HG03558 (cell line): ENCODE measurements around the gene ZNF575.

ENCODE experiments used
- ATAC-seq: cut with Tn5 transposase; IDR thresholded peaks from one replicate; pipeline ENCODE4 v1.9.1; 2021; ENCODE audit warnings: moderate number of reproducible peaks; ENCODE audit not compliant: unreplicated experiment; ENCODE audit errors: extremely low read depth

ZNF575 gene, protein sequence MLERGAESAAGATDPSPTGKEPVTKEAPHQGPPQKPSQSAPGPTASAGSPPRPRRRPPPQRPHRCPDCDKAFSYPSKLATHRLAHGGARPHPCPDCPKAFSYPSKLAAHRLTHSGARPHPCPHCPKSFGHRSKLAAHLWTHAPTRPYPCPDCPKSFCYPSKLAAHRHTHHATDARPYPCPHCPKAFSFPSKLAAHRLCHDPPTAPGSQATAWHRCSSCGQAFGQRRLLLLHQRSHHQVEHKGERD

DNA sequence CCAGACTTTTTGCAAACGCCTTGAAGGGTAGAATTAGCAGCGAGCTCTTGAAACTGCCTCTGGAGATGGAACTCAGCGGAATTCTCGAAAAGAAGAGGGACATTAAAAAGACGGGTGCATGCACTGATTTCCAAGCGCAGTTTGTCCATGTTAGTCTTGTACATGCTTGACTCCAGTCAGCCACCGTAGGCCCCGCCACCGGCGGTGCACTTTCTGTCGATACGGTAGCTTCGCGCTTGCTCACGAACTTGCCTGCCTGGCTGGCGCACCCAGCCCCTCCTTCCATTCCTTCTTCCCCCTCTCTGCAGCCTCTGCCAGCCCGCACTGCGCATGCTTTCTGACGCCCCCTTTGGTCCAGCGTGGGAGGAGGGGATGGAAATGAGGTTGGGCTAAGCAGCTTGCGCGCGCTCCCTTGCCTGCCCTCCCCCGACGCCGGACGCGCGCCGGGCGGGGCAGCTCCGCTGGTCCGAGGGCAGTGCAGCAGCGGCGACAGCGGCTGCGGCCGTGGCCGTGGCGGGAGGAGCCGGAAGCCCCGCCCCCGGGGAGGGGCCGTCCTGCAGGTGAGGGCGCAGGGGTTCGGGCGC is at the start of gene ZNF575:
ZNF575 (plus strand) TSS at position 227 of the 584 bp plus-strand sequence. CDS start 1,235 bp downstream, outside the sequence.
- ATAC-seq: peak; percentile 41

DNA sequence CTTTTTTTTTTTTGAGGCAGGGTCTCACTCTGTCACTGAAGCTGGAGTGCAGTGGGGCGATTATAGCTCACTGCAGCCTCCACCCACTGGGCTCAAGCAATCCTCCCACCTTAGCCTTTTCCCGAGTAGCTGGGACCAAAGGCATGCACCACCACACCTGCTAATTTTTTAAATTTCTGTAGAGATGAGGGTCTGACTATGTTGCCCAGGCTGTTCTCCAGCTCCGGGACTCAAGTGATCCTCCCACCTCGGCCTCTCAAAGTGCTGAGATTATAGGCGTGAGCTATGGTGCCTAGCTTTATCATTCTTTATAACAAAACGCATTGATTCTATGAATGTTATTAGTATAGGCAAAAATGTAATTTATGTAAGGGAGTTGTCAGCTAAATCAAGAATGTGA is 49.7 kb upstream of the ZNF575 start:
- ATAC-seq: no peak

DNA sequence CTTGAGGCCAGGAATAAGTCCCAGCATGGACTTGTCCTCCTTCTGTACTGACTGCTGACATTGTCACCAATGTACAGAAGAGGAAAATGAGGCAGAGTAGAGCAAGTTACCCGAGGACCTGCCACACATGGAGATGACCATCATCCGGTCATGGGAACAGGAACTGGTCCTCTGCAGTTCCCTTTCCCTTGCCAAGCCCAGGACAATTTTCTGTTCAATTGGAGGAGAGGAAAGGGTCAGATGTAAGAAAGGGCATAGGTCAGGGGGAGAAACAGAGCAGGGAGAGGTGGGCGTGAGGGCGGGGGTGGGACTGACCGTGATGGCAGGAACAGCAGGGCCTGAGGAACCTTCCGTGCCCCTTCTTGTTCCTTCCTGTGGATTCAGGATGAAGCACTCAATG is 47.0 kb upstream of the ZNF575 start:
- ATAC-seq: no peak

DNA sequence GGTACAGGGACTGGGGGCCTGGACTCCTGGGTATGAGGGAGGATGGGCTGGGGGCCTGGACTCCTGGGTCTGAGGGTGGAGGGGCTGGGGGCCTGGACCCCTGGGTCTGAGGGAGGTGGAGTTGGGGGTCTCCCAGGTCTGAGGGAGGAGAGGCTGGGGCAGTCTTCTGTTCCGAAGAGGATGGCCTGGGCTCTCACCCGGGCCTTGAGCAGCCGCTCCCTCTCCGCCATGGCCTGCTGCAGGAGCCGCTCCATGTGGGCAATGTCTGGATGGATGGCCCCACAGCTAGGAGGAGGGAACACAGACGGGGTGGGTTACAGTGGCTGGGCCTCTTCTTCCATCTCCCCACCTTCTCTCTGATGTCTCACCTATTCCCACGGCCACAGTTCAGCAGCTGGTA is 46.6 kb upstream of the ZNF575 start:
- no peak for ATAC-seq

DNA sequence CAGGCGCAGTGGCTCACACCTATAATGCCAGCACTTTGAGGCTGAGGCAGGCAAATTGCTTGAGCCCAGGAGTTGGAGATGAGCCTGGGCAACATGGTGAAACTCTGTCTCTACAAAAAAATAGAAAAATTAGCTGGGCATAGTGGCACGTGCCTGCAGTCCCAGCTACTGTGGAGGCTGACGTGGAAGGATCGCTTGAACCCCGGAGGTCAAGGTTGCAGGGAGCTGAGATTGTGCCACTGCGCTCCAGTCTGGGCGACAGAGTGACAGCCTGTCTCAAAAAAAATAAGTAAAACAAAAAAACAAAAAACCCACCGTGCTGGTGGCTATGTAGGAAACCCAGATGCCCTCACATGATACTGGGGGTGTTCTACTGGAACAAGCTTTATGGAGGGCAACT is 44.8 kb upstream of the ZNF575 start:
- no peak for ATAC-seq

DNA sequence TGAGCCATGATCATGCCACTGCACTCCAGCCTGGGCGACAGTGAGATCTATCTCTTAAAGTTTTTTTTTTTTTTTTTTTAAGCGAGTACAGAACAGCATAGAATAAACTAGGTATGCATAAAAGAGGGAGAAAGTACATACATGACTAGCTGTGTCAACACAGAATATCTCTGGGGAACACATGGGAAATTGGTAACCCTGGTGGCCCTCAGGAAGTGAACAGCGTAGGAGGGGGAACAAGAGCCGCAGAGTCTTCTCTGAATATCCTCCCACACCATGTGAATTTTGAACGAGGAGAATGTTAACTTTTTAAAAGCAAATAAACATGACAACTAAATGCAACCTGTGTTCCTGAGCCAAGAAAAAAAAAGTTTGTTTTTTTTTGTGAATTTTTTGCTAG is 43.7 kb upstream of the ZNF575 start:
- ATAC-seq: no peak

DNA sequence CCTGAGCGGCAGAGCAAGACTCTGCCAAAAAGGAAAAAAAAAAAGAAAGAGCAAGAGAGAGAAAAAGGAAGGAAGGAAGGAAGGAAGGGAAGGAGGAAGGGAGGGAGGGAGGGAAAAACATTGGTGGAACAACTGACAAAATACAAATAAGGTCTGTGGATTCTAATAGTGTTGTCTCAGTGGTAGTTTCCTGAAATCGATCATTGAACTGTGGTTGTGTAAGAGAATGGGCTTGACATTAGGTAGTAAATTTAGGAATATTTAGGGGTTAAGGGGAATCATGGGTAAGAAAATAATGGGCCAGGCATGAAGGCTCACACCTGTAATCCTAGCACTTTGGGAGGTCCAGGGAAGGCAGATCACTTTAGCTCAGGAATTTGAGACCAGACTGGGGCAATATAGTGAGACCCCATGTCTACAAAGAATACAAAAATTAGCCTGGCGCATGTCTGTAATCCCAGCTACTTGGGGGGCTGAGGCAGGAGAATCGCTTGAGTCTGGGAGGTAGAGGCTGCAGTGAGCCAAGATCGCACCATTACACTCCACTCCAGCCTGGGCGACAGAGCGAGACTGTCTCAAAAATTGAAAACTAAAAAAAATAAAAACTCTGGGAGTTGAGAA is 42.9 kb upstream of the ZNF575 start:
- ATAC-seq: no peak

DNA sequence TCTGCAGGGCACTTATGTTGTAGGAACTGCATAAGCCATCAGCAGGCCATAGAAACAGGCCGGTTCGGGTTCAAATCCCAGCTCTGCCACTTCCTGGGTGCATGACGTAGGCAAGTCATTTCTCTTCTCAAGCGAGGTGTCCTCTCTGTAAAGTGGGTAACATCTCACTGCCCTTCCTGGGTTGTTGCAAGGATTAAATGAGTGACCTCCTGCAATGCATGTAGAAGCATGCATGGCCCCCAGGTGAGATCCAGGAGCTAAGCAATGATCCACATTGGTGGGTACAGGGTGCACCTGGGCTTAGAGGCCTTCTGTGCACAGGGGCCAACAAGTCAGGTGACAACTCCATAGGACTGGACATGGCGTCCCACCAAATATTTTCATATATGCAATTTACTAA is 42.2 kb upstream of the ZNF575 start:
- no peak for ATAC-seq

DNA sequence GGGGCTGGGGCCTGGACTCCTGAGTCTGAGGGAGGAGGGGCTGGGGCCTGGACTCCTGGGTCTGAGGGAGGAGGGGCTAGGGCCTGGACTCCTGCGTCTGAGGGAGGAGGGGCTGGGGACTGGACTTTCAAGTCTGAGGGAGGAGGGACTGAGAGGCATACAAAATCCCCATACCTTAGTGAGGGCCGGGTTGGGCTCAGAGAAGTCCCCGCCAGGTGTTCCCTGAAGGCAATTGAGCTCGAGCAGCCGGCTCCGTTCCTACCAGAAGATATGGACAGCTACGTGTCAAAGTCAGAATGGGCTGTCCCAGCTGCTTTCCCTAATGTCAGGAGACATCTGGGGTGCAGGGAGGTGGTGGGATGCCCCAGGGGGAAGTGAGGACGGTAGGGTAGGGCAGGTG is 37.9 kb upstream of the ZNF575 start:
- no peak for ATAC-seq

DNA sequence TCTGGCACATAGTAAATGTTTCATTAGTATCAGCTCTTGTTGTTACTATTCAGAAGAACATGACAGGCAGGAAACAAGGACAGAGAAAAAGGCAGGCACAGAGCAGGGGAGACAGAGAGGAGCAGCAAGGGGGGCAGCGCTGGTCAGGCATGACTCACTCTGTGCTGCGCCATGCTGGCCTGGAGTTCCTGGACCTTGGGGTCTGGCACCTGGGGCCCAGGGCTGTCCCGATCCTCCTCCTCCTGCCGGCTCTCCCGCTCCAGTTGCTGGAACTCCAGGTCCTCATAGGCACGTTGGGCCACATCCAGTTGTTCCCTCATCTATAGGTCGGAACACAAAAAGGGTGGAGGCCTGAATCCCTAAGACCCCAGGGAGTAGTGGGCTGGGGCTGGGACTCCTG is 36.0 kb upstream of the ZNF575 start:
- ATAC-seq: no peak

DNA sequence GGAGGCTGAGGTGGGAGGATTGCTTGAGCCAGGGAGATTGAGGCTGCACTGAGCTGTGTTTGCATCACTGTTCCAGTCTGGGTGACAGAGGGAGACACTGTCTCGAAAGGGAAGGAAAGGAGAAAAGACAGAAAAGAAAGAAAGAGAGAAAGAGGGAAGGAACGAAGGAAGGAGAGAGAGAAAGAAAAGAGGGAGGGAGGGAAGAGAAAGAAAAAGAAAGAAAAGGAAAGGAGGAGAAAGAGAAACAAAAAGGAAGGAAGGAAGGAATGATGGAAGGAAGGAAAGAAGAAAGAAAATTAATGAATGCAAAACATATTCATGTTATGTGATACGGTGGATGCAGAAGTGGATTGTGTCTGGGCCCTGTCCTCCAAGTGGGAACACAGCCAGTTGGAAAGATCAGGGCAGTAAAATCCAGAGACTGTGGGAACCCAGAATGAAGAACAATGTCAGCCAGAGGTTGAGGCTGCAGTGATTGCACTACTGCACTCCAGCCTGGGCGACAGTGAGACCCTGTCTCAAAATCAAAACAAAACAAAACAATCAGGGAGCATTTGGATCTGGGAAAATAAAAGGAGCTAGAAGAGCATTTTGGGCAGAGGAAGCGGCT is 34.6 kb upstream of the ZNF575 start:
- no peak for ATAC-seq

DNA sequence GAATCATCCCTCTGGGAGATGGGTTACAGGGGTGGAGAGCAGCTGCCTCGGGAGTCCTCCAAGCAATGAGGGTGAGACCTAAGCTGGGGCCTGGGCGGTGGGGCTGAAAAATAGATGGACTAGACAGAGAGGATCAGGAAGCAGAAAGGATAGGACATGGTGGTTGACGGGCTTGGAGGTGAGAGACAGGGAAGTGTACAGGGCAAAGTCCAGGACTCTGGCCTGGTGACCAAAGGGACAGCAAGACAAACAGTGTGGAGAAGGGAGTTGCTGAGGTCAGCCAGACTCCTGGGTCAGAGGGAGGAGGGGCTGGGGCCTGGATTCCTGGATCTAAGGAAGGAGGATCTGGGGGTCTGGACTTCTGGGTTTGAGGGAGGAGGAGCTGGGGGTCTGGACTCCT is 33.9 kb upstream of the ZNF575 start:
- no peak for ATAC-seq

DNA sequence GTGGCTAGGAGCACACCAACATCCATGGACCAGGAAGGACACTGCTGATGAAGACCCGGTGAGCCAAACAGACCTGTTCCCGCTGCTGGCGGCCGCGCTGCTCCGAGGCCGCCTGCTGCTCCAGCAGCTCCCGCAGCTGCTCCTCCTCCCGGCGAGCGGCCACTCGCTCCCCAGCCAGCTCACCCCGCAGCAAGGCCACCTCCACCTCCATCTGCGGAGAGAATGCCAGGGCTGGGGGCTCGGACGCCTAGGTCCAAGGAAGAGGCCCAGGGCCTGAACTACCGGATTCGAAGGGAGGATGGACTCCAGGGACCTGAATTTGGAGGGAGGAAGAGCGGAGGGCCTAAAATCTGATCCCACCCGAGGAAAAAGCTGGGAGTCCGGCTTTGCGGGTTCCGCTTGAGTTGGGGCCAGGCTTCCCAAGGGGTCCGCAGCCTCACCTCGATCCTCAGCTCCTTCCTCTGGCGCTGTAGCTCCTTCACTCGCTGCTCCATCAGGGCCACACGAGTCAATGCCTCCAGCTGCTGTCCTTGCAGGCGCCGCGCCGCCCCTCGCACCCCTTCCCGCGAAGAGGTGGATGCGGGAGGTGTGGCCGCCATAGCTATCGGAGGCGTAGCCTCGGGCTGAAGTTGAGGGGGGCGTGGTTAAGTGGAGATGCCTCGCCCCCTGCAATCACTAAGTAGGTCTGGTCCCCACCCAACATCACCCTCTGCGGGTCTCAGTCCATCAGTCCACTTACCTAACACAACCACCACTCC is 31.1 kb upstream of the ZNF575 start:
- no peak for ATAC-seq

DNA sequence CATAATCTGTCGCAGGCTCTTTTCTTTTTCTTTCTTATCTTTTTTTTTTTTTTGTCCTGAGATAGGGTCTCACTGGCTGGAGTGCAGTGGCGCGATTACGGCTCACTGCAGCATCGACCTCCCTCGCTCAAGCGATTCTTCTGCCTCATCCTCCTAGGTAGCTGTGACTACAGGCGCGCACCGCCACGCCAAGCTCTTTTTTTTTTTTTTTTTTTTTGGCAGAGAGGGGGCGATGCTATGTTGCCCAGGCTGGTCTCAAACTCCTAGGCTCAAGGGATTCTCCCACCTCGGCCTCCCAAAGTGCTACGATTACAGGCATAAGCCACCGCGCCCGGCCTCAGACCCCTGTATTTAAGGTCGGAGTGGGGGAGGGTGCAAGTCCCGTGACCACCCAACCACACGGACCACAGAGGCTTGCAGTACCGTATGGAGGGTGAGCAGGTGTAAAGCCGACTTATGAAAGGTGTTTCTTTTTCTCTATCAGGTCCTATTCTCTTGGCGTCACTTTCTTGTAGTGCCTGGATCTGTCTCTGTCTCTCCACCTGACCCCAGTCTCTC is 30.5 kb upstream of the ZNF575 start:
- no peak for ATAC-seq

DNA sequence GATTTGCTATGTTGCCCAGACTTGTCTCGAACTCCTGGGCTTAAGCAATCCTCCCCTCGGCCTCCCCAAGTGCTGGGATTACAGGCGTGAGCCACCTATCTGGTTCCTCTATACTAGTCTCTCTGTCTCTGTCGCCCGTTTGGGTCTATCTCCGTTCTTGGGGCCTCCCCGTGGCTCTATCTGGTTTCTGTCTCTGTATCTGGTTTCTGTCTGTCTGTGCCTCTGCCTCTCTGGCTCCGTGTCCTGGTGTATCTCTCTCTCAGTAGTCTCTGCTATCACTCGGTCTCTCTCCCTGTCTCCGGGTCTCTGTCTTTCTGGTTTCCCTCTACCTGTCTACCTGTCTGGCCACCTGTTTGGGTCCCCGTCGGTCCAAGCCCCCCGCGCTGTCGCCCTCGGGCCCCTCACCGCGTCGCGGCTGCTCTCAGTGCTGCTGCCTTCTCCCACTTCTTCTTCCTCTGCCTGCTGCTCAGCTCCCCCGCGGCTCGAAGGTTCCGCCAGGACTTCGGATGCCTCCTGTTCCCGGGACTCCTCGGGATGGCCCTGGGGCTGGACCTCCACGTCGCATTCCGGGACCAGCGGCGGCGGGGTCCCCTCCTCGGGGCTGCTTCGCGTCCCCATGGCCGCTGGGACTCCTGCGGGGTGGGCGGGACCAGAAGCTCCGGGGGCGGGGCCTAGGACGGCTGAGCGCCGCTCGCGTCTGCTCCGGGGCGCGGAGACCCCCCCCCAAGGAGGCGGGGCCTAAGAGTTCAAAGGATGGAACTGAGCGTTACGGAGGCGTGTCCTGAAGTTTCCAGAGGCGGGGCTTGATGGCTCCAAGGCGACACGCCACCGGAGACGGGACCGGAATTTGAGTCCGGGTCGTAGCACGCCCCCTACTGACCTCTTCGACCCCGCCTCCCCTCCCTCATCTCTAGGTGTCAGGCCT is 29.2 kb upstream of the ZNF575 start:
- ATAC-seq: peak; percentile 47

DNA sequence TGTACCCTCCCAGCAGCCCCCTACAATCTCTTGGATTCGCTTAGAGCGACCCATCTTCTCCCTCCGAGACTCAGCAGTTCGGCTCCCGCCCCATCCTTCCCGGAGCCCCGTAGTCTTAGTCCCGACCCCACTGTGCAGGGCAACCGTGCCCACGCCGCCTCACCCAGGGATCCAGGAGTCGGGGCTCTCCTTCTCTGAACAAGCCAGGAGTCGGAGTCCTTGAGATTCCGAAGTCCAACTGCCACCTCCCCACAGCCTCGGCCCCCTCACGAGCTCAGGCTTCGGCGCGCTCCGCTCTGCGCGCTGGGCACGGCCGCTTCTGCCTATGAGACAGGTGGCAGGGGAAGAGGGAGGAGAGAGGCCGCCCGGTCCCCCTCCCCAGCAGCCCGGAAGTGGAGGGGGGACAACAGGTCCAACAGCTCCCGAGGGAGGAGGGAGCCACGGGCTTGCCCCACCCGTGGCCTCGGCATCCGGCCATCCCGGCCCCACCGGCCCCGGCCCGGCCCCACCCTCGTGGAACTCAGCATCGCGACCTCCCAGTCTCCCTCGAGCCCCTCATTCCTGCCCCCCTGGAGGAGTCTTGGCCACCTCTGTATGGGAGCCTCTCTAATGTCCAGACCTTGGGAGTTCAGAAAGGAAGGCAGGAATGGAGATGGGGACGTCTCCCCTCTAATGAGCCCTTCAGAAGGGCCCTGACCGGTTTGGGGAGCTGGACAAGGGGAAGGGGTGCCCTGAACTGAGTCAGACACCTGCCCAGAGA is 28.4 kb upstream of the ZNF575 start, which contains the start of gene PHLDB3:
PHLDB3 (minus strand) TSS at position 321 of the 760 bp plus-strand sequence. CDS start 628 bp downstream, outside the sequence.
- peak; percentile 7 for ATAC-seq

DNA sequence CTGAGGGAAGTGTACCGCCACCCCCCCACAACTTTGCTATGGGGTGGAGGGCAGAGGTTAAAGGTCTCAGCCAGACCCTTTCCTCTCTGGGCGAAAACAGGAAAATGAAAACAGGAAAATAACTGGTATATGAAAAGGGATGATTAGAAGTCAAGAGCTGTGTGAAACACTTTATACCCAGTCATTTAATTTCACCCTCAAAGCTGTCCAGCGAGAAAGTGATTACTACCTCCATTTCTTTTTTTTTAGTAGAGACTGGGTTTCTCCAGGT is 27.9 kb upstream of the ZNF575 start:
- ATAC-seq: no peak

DNA sequence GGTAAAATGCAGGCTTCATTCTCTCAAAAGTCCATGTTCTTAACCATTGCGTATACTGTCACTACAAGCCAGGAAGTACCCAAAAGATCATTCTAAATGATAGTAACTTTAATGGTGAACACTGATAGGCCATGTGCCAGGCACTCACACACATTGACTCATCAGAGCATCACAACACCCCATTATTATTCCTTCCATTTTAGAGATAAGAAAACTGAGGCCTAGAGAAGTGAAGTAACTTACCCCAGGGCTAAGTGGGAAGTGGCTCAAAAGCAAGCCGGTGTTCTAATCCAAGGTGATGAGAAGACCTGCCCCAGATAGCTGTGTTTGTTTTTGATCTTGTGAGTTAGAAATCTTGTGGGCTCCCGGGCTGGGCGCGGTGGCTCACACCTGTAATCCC is 27.0 kb upstream of the ZNF575 start:
- no peak for ATAC-seq

DNA sequence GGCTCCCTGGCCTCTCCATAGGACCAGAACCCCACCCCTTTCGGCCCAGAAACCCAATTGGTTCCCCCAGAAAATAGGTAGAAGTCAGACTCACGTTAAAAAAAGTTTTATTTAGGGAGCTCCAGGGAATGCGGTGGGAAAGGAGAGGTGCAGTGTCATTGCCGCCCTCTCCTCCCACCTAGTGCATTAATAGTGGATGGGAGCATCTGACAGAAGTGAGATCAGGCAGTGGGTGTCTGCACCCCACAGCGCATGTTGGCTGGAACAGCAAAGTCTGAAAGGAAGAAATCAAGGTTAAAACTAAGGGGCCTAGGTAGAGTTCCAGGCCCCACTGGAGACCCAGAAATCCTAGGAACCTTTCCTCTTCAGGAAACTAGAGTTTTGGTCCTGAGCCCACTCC is 26.4 kb upstream of the ZNF575 start:
- ATAC-seq: no peak
